Measurements from ENCODE around the gene TEP1.

DNA sequence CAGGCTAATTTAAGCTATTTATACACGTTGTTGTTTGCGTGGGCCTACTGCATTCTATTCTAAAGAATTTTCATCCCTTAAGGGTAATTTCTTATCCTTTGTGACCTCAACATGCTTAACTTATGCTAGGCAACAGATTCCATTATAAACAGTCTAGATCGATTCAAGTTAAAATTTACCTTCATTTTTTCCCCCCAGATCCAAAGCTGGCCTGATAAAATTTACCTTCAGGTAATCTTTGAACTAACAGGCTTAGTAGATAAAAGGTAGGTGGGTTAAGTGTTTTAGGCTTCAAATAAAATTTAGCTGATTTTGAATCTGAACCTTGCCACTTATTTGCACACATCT is 79.8 kb downstream of the TEP1 start:
- TF ChIP-seq EZH2 (IDR thresholded peaks at IDR 0.05; ENCODE audit: borderline replicate concordance), result no peak
- TF ChIP-seq, protein P1, sequence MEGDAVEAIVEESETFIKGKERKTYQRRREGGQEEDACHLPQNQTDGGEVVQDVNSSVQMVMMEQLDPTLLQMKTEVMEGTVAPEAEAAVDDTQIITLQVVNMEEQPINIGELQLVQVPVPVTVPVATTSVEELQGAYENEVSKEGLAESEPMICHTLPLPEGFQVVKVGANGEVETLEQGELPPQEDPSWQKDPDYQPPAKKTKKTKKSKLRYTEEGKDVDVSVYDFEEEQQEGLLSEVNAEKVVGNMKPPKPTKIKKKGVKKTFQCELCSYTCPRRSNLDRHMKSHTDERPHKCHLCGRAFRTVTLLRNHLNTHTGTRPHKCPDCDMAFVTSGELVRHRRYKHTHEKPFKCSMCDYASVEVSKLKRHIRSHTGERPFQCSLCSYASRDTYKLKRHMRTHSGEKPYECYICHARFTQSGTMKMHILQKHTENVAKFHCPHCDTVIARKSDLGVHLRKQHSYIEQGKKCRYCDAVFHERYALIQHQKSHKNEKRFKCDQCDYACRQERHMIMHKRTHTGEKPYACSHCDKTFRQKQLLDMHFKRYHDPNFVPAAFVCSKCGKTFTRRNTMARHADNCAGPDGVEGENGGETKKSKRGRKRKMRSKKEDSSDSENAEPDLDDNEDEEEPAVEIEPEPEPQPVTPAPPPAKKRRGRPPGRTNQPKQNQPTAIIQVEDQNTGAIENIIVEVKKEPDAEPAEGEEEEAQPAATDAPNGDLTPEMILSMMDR (IDR thresholded peaks at IDR 0.05; ENCODE audit: poor library complexity), result no peak
- no peak for TF ChIP-seq EZH2phosphoT487 (IDR thresholded peaks at IDR 0.05; ENCODE audit: low read depth, severe bottlenecking, unreplicated experiment)
